ENCODE measurements around the gene NOD2.

The NOD2 gene

GRCh38 chr16:50697881-50698767 lies 4.7 kb downstream of the NOD2 start:
- Histone ChIP-seq H3K4me1 (ENCODE audit: control insufficient read depth, insufficient read depth, low read length) (no peaks in the 10 kb centered on the region), H3K4me3 (ENCODE audit: low read depth, low read length) (no peak overlapping the region), H3K9ac (ENCODE audit: low read depth, low read length) (no peak overlapping the region), H3K36me3 (ENCODE audit: control insufficient read depth, insufficient read depth, low read length) (no peaks in the 10 kb centered on the region), H3K27me3 (ENCODE audit: control insufficient read depth, insufficient read depth, low read length) (peaks cover 18% of the 10 kb centered on the region), H3K9me3 (ENCODE audit: control insufficient read depth, insufficient read depth, low read length) (no peaks in the 10 kb centered on the region)

DNA sequence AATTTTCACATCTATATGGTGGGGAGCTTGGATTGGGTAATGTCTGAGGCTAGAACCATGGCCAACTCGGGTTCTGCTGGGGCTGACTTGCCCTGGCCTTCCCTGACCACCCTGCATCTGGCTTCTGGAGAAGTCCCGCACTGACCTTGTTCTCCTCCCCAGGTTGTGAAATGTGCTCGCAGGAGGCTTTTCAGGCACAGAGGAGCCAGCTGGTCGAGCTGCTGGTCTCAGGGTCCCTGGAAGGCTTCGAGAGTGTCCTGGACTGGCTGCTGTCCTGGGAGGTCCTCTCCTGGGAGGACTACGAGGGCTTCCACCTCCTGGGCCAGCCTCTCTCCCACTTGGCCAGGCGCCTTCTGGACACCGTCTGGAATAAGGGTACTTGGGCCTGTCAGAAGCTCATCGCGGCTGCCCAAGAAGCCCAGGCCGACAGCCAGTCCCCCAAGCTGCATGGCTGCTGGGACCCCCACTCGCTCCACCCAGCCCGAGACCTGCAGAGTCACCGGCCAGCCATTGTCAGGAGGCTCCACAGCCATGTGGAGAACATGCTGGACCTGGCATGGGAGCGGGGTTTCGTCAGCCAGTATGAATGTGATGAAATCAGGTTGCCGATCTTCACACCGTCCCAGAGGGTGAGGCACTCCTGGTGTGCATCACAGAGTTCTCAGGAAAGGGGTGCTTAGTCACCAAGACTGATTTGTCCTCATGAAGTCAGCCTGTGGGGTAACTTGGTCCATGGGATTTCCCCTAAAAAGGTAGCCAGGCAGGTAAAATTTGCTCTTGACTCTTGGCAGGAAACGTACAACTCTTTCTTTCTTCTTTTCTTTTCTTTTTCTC lies 6.1 kb downstream of the NOD2 start:
- H3K4me1 ChIP-seq (ENCODE audit: control insufficient read depth, insufficient read depth, low read length): no peaks in the 10 kb centered on the region
- no peak overlapping the region for H3K9ac ChIP-seq (ENCODE audit: low read depth, low read length)
- no peaks in the 10 kb centered on the region for H3K36me3 ChIP-seq (ENCODE audit: control insufficient read depth, insufficient read depth, low read length)
- peaks cover 9% of the 10 kb centered on the region for H3K27me3 ChIP-seq (ENCODE audit: control insufficient read depth, insufficient read depth, low read length)
- peaks cover 5% of the 10 kb centered on the region for H3K9me3 ChIP-seq (ENCODE audit: control insufficient read depth, insufficient read depth, low read length)
- no peak overlapping the region for H3K4me3 ChIP-seq (ENCODE audit: low read depth, low read length)

DNA sequence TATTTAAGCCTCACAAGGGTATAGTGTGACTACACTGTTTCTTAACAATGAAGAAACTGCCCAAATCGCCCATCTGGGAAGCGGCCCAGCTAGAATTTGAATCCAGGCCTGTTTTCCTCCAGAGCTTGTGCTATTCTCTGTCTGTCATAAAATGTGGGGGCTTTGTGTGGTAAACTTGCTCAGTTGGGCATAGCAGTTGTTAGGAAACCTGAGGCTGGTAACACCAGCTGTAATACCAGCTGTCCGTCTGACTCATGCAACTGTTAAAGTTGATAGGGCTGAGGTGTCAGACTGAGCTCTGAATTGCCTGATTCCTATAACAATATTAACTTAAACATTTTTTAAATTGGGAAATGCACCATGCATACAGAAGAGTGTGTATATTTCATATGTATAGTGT lies 9.3 kb downstream of the NOD2 start:
- no peaks in the 10 kb centered on the region for H3K27me3 ChIP-seq (ENCODE audit: control insufficient read depth, insufficient read depth, low read length)

DNA sequence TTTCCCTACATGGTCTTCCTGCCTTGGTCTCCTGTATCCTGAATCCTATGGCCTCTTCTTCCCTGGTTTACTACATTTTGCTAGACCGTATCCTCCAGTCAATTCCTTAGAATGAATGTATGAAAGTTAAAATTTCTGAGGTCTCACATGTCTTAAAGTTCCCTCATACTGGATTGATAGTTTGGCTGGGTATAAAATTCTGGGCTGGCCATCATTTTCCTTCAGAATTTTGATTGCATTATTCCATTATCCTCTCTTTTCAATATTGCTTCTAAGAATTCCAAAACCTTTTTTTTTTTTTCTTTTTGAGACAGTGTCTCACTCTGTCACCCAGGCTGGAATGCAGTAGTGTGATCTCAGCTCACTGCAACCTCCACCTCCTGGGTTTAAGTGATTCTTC lies 10.8 kb downstream of the NOD2 start:
- no peak overlapping the region for H3K4me3 ChIP-seq (ENCODE audit: low read depth, low read length)
- H3K9me3 ChIP-seq (ENCODE audit: control insufficient read depth, insufficient read depth, low read length): peaks cover 7% of the 10 kb centered on the region
- H3K4me1 ChIP-seq (ENCODE audit: control insufficient read depth, insufficient read depth, low read length): no peaks in the 10 kb centered on the region
- no peaks in the 10 kb centered on the region for H3K36me3 ChIP-seq (ENCODE audit: control insufficient read depth, insufficient read depth, low read length)
- H3K9ac ChIP-seq (ENCODE audit: low read depth, low read length): no peak overlapping the region
- no peaks in the 10 kb centered on the region for H3K27me3 ChIP-seq (ENCODE audit: control insufficient read depth, insufficient read depth, low read length)

More for the DNA sequence above, 9.3 kb downstream of the NOD2 start:
- no peaks in the 10 kb centered on the region for H3K36me3 ChIP-seq (ENCODE audit: control insufficient read depth, insufficient read depth, low read length)
- H3K9ac ChIP-seq (ENCODE audit: low read depth, low read length): no peak overlapping the region
- H3K4me1 ChIP-seq (ENCODE audit: control insufficient read depth, insufficient read depth, low read length): no peaks in the 10 kb centered on the region
- no peak overlapping the region for H3K4me3 ChIP-seq (ENCODE audit: low read depth, low read length)
- peaks cover 7% of the 10 kb centered on the region for H3K9me3 ChIP-seq (ENCODE audit: control insufficient read depth, insufficient read depth, low read length)

DNA sequence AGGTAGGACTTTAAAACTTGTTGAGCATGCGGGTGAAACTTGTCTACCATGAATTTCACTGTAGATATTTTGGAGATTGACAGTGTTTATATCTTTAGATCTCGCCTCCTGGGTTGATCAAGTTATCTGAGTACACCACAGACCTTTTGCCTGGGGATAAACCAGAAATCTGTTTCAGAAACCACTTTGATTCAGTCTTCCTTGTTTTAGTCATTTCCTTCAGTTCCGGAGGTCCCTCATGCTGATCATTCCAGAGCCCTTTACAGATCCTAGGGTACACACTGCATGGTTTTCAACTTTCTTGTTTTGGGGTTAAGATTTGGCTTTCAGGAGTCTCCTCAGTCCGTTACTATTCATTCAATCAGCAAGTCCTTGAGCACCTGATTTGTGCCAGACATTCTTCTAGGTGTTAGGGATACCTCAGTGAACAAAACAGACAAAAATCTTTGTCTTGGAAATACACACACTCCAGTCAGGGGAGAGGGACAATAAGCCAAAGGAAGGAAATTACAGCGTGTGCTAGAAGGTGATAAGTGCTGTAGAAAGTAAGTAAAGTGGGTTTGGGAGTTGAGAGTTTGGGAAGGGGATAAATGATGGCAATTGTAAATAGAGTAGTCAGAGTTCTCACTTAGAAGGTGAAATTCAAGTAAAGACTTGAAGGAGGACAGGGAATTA lies 12.2 kb downstream of the NOD2 start:
- Histone ChIP-seq H3K36me3 (ENCODE audit: control insufficient read depth, insufficient read depth, low read length) (no peaks in the 10 kb centered on the region), H3K9me3 (ENCODE audit: control insufficient read depth, insufficient read depth, low read length) (peaks cover 7% of the 10 kb centered on the region), H3K27me3 (ENCODE audit: control insufficient read depth, insufficient read depth, low read length) (no peaks in the 10 kb centered on the region)

DNA sequence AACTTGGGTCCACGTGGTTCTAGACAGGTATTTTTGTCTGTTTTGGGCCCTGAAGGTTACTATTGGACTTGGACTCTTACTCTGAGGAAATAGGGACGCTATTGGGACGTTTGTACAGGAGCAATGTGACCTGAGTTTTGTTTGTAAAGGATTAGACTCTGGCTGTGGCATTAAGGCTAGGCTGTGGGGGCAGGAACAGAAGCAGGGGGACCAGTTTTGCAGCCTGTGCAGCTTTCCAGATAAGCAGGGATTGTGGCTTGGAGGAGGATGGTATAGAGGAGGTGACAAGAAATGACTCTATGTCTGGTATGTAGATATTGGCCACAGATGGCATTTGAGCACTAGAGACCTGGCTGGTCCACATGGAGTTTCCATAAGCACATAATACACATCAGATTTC lies 12.8 kb downstream of the NOD2 start:
- no peak overlapping the region for H3K4me3 ChIP-seq (ENCODE audit: low read depth, low read length)
- no peak overlapping the region for H3K9ac ChIP-seq (ENCODE audit: low read depth, low read length)

More for the DNA sequence above, 12.2 kb downstream of the NOD2 start:
- no peaks in the 10 kb centered on the region for H3K4me1 ChIP-seq (ENCODE audit: control insufficient read depth, insufficient read depth, low read length)
- H3K9ac ChIP-seq (ENCODE audit: low read depth, low read length): no peak overlapping the region
- no peak overlapping the region for H3K4me3 ChIP-seq (ENCODE audit: low read depth, low read length)

GRCh38 chr16:50708373-50709060 lies 15.1 kb downstream of the NOD2 start:
- Histone ChIP-seq H3K4me3 (ENCODE audit: low read depth, low read length) (no peak overlapping the region), H3K9me3 (ENCODE audit: control insufficient read depth, insufficient read depth, low read length) (peaks cover 7% of the 10 kb centered on the region), H3K9ac (ENCODE audit: low read depth, low read length) (no peak overlapping the region), H3K27me3 (ENCODE audit: control insufficient read depth, insufficient read depth, low read length) (no peaks in the 10 kb centered on the region), H3K36me3 (ENCODE audit: control insufficient read depth, insufficient read depth, low read length) (no peaks in the 10 kb centered on the region), H3K4me1 (ENCODE audit: control insufficient read depth, insufficient read depth, low read length) (no peaks in the 10 kb centered on the region)

More for the DNA sequence above, 12.8 kb downstream of the NOD2 start:
- Histone ChIP-seq H3K36me3 (ENCODE audit: control insufficient read depth, insufficient read depth, low read length) (no peaks in the 10 kb centered on the region), H3K27me3 (ENCODE audit: control insufficient read depth, insufficient read depth, low read length) (no peaks in the 10 kb centered on the region), H3K9me3 (ENCODE audit: control insufficient read depth, insufficient read depth, low read length) (peaks cover 7% of the 10 kb centered on the region), H3K4me1 (ENCODE audit: control insufficient read depth, insufficient read depth, low read length) (no peaks in the 10 kb centered on the region)

DNA sequence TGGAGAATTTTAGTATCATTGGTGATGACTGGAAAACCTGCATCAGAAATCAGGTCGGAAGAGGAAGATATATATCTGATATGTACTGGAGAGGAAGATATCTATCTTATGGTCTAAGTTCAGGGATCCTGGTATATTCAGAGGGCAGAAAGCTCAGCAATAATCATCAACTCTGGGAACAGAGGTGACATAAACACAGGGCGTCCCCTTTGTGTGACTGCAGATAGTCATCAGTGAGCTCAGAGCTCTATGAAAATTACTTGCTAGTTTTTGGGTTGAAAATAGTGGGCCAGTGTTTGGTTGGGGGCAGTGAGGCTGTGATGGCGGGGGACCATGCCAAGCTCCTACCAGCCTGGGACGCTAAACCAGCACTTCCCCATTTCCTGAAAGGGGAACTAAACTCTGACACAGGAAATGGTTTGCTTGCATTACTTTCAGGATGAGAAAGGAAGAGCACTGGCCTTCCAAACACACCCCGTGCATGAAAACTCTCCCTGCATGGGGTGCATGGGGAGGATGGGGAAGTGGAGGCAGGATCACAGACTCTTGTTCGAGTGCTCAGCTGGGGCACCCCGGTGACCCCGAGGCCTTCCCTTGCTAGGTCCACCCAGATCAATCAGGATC lies 15.8 kb downstream of the NOD2 start:
- H3K9me3 ChIP-seq (ENCODE audit: control insufficient read depth, insufficient read depth, low read length): peaks cover 3% of the 10 kb centered on the region
- no peaks in the 10 kb centered on the region for H3K36me3 ChIP-seq (ENCODE audit: control insufficient read depth, insufficient read depth, low read length)
- no peaks in the 10 kb centered on the region for H3K27me3 ChIP-seq (ENCODE audit: control insufficient read depth, insufficient read depth, low read length)
- H3K4me3 ChIP-seq (ENCODE audit: low read depth, low read length): no peak overlapping the region
- H3K4me1 ChIP-seq (ENCODE audit: control insufficient read depth, insufficient read depth, low read length): no peaks in the 10 kb centered on the region
- no peak overlapping the region for H3K9ac ChIP-seq (ENCODE audit: low read depth, low read length)

DNA sequence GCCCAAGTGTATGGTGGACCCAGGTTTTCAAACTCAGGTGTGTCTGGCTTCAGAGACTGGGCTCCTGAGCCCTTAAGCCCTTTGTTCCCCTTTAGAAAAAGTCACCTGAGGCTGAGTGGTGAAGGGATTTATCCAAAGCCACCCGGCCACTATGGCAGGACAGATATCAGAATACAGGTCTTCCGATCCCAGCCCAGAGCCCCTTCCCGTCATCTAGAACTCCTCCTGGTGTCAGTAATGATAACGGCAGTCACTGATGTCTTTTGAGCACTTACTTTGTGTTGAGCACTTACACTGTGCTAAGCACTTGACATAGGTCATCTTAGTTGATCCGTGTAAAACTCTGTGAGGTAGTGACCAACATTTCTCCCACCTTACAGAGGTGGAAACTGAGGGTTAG lies 16.6 kb downstream of the NOD2 start:
- Histone ChIP-seq H3K4me3 (ENCODE audit: low read depth, low read length) (no peak overlapping the region), H3K4me1 (ENCODE audit: control insufficient read depth, insufficient read depth, low read length) (no peaks in the 10 kb centered on the region), H3K27me3 (ENCODE audit: control insufficient read depth, insufficient read depth, low read length) (no peaks in the 10 kb centered on the region), H3K36me3 (ENCODE audit: control insufficient read depth, insufficient read depth, low read length) (no peaks in the 10 kb centered on the region), H3K9ac (ENCODE audit: low read depth, low read length) (no peak overlapping the region), H3K9me3 (ENCODE audit: control insufficient read depth, insufficient read depth, low read length) (no peaks in the 10 kb centered on the region)

DNA sequence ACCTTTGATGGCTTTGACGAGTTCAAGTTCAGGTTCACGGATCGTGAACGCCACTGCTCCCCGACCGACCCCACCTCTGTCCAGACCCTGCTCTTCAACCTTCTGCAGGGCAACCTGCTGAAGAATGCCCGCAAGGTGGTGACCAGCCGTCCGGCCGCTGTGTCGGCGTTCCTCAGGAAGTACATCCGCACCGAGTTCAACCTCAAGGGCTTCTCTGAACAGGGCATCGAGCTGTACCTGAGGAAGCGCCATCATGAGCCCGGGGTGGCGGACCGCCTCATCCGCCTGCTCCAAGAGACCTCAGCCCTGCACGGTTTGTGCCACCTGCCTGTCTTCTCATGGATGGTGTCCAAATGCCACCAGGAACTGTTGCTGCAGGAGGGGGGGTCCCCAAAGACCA lies 17.6 kb downstream of the NOD2 start:
- H3K9ac ChIP-seq (ENCODE audit: low read depth, low read length): no peak overlapping the region
- H3K9me3 ChIP-seq (ENCODE audit: control insufficient read depth, insufficient read depth, low read length): no peaks in the 10 kb centered on the region
- H3K36me3 ChIP-seq (ENCODE audit: control insufficient read depth, insufficient read depth, low read length): no peaks in the 10 kb centered on the region
- H3K27me3 ChIP-seq (ENCODE audit: control insufficient read depth, insufficient read depth, low read length): no peaks in the 10 kb centered on the region
- no peak overlapping the region for H3K4me3 ChIP-seq (ENCODE audit: low read depth, low read length)
- no peaks in the 10 kb centered on the region for H3K4me1 ChIP-seq (ENCODE audit: control insufficient read depth, insufficient read depth, low read length)

All from iPS-15b (cell line).